Measurements from ENCODE around the gene SLC1A5.

- TF ChIP-seq CTCF (IDR thresholded peaks at IDR 0.05) (no peak), EZH2 (IDR thresholded peaks at IDR 0.05) (no peak)
These were observed 58.2 kb downstream of the SLC1A5 start for GRCh38 chr19:46730187-46730586.

All from neural progenitor cell (in vitro differentiated cells).